Body of pancreas (tissue), 4 donors: ENCODE results near the gene ACE.

Experiments used
- CTCF ChIP-seq, 7 experiments: fragments of 450-650 bp in 4 of 7; fragments of 200-600 bp in 3 of 7; sonication (generic) in 3 of 7; IDR thresholded peaks; one replicate each; pipeline ENCODE4 v1.5.1; 2016 to 2019; ENCODE audit warnings: antibody characterized with exemption in 7 of 7
- POLR2A ChIP-seq, 3 donors: fragments of 450-650 bp; IDR thresholded peaks; one replicate each; pipeline ENCODE4 v1.6.1; 2016; ENCODE audit warnings: antibody characterized with exemption in 3 of 3, mild to moderate bottlenecking in 2 of 3

GRCh38 chr17:63480192-63480784, 3.4 kb downstream of the ACE start:
- no peak for TF ChIP-seq CTCF (IDR thresholded peaks at IDR 0.05)
- TF ChIP-seq POLR2A (IDR thresholded peaks at IDR 0.05) = no peak
